GM20000 (cell line): ENCODE results near the gene TSPAN5.

Experiments used
- DNase-seq: peaks from one replicate; pipeline ENCODE4 v3.0.0; 2012; ENCODE audit warnings: low spot score
- CTCF ChIP-seq: IDR thresholded peaks from 2 replicates; pipeline ENCODE4 v1.5.1; 2012; ENCODE audit warnings: mild to moderate bottlenecking, control low read depth; ENCODE audit errors: extremely low read depth, missing control alignments

The TSPAN5 gene

GRCh38 chr4:98624642-98625041 lies 33.8 kb downstream of the TSPAN5 start:
- DNase-seq = no peak
- TF ChIP-seq CTCF = no peak

- no peak for DNase-seq
- no peak for TF ChIP-seq CTCF
These were observed 34.3 kb downstream of the TSPAN5 start for GRCh38 chr4:98624144-98624543.

GRCh38 chr4:98623126-98623802 lies 35.1 kb downstream of the TSPAN5 start:
- TF ChIP-seq CTCF = no peak
- no peak for DNase-seq

- TF ChIP-seq CTCF = no peak
- DNase-seq = no peak
These were observed 38.2 kb downstream of the TSPAN5 start for GRCh38 chr4:98620087-98620784.

GRCh38 chr4:98619180-98619579 lies 39.2 kb downstream of the TSPAN5 start:
- TF ChIP-seq CTCF = no peak

GRCh38 chr4:98618680-98619079 lies 39.7 kb downstream of the TSPAN5 start:
- TF ChIP-seq CTCF = no peak
- DNase-seq = no peak

More at GRCh38 chr4:98619180-98619579, 39.2 kb downstream of the TSPAN5 start:
- no peak for DNase-seq

- no peak for TF ChIP-seq CTCF
- no peak for DNase-seq
These were observed 40.9 kb downstream of the TSPAN5 start for GRCh38 chr4:98617358-98618047.
